HG03045 (cell line): ENCODE results near the gene CMTM8.

ENCODE experiments used
- ATAC-seq: cut with Tn5 transposase; IDR thresholded peaks from one replicate; pipeline ENCODE4 v1.9.1; 2021; ENCODE audit warnings: mild to moderate bottlenecking, moderate library complexity; ENCODE audit not compliant: unreplicated experiment

CMTM8 gene

DNA sequence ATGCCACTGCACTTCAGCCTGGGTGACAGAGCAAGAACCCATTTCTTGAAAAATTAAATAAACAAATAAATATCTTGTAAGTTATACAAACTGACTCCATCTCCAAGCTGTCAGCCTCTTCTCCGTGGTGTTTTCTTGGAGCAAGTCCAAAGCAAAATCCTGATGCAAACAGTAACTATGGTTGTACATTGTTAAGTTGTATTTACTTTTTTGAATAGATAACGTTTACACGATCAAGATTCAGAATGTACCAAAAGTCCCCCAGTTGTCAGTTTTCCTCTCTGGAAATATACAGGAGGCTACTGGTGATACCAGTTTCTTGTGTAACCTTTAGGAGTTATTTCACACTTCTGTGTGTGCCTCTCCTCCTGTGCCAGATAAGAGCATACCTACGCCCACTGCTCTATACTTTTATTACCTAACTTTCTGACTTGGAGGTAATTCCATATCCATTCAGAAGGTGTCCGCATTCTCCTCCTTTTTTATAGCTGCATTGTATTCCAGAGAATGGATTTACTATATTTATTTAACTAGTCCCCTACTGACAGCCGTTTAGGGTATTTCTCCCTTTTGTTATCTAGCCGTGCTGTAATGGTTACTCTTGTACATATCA, 167.3 kb downstream of the CMTM8 start:
- ATAC-seq: no peak

GRCh38 chr3:32406486-32407408, 168.3 kb downstream of the CMTM8 start:
- ATAC-seq: no peak

DNA sequence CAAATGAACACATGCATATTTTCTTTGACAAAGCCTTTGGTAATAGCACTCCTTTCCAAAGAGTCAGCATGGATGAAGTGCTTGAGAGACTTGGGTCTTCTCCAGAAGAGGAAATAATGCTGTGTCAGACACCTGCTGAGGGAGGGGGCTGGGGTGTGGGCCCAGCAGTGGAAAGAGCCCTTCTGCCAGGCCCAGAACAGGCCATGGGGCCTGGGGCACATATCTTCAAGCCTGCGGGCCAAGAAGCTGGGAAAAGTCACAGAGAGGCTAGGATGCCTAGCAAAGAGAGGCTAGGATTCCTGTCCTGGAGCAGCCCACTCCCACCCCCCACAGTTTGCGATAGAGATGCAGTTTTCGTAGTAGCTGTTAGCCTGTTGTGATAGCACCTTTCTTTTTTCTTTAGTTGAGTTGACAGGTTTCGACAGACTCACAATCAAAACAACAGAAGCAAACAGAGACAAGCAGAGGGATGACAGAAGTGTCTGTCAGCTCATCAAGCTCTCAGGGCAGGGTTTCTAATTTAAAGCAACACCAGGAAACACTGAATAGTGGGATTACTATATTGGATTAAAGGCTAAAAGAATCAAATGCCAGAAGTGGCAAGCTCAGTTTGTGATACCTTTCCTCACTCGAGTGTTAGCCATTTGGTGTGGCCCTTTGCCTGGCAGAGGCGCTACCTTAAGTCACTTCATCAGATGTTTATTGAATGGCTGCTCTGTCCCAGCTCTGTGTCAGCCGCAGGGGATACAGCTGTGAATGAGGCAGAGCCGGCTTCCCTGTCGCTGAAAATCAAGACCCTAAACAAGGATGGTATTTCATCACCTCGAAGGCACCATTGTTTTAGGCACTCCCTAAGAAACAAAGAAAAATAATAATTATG, 172.1 kb downstream of the CMTM8 start:
- no peak for ATAC-seq

DNA sequence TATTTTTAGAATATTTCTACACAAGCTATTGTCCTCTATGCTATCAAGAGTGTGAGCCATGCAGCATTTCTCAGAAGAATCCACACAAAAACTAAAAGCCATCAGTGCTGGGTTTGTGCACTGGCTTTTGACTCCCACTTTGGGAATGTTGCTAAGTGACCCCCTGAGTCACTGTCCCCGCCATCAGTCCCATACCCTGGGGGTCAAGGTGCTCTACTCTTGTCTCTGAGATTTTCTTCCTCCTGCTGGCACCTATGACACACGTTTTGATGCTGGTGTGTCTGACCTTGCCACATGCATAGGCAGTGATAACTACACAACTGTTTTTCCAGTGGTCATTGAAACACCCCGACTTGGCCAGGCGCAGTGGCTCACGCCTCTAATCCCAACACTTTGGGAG, 173.0 kb downstream of the CMTM8 start:
- ATAC-seq: no peak

GRCh38 chr3:32412887-32413286, 174.4 kb downstream of the CMTM8 start:
- no peak for ATAC-seq

- ATAC-seq: no peak
Measured at GRCh38 chr3:32413845-32414521, 175.5 kb downstream of the CMTM8 start.

GRCh38 chr3:32414522-32415202, 176.2 kb downstream of the CMTM8 start:
- peak; percentile 68 for ATAC-seq

DNA sequence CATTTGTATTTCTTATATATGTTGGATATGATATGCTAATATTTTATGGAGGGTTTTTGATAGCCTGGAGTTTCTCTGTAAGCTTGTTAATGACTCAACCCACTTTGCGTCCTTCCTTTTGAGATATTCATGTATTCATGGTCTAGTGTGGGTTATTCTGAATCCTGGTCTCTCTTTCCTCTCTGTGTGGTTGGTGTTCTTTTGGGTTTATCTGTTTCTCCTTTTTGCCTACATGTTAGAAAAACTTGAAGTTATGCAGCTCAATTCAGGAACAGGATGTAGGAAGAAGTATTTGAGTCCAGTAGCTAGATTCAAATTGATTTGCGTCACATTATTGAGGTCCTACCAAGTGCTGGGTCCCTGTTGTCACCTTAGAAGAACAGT, 181.3 kb downstream of the CMTM8 start:
- no peak for ATAC-seq
